CD4-positive, alpha-beta T cell treated with Interleukin-2 at 100 ng/mL for 4 hours (primary cell): Measurements from ENCODE around the gene RTN1.
A peak's percentile ranks its signal among the peaks of the same experiment; 100 is the strongest.

Experiments used
- DNase-seq: peaks from one replicate; pipeline ENCODE4 v3.0.0-alpha.2; 2020; ENCODE audit warnings: low spot score

Gene RTN1

DNA sequence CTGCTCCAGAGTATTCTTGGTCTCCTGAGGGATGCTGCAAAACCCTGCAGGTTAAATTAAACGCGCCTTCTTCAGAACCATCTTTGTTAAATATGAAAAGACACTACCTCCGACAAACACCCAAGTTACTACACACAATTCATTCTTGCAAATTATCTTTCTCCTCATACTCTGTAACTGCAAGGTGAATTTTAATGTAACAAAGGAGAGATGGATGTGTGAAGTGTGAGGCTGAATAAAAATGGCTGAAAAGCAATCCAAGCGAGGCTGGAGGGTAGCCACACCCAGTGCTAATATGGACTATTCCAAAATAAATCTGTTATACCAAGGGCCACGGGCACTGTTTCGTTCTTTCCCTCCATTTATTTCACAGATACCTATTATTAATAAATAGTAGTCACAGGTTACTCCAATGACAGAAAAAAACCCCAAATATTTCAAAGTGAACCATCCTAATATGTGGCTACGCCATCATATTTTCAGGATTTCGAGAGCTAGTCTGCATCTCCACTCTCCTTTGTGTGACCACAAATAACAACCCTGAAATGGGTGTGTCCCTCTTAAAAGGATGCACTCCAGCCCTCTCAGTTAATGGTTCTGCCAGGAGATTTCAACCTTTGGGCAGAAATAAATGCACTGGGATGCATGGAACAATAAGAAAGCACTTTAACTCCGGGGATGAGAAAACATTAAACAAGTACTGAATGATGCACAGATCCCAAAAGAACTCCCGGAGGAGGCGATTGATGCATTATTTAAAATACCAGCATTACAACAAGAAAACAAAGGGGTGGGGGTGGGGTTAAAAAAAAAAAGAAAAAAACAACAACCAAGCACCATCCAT is 240.9 kb downstream of the RTN1 start:
- no peak for DNase-seq

DNA sequence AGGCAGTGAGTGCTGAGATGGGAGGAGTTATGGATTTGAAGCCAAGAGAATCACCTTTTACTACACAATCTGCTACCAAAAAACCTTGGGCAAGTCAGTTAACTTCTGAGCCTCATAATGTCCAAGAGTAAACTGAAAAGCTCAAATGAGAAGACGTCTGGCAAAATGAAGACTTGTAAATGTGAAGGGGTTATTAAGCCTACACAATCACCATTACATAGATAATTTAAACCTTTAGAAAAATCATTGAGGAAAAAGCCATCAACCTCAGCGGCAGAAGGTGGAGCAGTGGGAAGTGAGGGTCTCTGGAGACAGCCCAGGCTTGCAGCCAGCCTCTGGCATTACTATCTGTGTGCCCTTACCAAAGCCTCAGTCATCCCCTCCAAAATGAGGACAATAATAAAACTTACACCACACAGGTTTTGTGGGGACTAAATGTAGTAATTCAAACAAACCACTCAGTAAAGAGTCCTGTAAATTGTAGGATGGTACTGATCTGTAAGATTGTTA is 243.5 kb downstream of the RTN1 start:
- no peak for DNase-seq

DNA sequence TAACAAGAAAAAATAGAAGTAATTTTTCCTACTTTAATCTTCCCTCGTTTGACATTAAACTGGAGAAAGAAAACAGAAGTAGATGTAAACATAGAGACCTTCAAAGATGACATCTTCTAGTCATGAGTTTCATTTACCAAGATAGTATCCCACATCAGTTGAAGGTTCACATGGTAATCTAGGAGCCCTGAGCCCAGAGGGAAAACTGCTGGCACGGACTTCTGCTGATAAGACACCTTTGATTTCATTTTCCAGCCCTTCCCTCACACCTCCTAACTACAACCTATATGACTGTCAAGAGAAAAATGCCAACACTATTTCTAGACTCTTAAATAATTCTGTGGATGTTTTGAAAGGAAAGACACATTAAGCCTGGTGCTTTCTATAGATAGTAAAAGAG is 247.9 kb downstream of the RTN1 start:
- no peak for DNase-seq

DNA sequence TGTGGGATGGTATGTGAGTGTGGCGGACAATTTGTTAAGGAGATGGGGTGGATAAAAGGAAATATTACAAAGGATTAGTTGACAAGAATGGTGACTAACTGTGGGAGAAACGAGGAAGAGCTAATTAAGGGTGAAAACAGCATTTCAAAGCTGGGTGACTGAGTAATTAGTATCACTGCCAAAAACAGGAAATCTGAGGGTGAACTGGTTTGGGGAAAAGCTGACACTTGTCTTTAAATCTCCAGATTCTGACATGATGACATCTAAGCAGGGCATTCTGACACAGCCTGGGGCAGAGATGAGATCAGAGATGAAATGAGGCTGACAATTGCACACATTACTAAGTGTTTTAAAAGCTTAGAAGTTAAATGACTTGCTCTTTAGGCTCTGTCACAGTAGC is 251.5 kb downstream of the RTN1 start:
- no peak for DNase-seq

DNA sequence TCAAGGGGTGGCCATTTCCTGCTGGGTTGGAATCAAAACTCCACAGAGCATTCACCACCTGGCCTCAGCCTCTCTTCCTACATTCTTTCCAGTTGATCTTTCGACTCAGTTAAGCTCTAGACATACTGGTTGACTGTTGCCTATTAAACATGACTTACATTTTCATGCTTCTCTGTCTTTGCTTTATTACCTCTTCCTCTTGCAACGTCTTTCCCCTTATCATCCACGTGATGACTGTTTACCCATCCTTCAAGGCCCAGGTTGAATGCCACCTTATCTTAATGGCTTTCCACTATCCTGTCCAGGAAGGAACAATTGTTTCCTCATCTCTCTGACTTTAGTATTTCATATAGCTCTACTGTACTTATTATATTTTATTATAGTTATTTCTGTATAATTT is 269.5 kb downstream of the RTN1 start:
- DNase-seq = no peak

DNA sequence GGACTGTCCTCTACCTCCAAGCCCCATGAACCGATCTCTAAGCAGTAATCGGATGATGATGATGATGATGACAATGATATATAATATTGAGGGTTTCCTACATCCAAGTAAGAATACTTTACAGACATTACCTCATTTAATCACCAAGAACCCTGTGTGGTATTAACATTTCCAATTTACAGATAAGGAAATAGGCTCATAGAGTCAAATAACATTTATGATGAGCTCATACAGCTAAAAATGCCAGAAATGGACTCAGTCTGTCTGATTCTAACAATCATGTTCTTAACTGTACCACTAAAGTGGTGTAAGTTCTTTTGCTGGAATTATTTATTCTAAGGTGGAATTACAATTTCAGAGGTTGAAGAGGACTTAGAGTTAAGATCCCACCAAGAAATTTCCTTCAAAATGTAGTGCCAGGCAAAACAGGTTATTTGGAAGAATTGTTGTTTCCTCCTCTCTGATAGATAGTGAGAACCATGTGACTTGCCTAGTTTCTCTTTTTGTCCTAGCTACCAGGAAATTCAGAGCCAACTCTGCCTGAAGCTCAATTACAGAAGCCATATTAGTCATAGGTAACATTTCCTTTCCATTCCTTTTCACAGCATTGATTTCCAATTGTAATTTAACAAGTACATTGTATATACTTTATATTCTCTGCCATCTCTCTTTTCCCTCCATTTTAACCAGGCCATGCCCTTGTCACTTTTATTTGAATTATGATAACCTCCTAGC is 270.2 kb downstream of the RTN1 start:
- DNase-seq = no peak

DNA sequence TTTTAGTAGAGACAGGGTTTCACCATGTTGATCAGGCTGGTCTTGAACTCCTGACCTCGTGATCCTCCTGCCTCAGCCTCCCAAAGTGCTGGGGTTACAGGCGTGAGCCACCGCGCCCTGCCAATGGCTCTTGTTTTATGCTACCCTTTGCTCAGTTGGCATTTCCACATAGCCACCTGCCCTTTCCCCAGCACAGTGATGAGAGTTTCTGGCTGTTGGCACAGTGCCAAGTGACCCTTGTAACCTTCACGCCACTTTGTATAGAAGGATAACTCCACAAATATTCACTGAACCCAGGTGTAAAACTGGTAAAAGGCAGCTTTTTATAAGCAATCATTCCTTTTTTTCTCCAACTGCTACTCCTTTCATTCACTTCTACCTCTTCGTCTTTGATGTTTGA is 275.5 kb downstream of the RTN1 start:
- DNase-seq = no peak

DNA sequence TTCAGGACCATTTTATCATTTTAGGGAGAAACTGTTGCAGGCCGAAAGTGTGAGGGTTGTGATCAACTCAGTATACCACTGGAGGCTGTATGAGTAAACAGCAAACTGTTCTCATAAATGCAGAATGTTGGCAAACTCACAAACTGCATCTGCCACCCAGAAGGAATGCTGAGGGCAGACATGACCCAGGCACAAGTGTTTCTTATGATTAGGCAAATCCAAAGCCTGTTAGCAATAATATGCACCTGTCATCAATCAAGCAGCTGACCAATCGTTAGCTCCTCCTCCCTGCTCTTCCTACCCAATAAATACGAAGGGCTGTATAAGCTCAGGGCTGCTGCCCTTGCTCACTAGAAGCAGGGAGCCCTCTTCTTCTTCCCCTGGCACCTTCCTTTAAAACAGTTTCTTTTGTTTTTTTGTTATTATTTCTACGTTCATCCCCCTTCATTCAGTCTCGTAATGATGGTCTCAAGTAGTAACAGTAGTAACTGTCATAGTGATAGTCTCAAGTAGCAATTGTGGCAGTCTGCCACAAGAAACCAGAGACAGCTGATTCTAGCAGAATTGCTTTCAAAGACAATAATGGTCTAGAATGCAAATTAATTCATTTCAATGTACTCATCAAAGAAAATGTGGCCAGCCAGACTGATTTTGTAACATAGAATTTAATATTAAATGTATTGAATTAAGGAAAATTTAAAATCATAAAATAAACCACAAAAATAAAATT is 278.8 kb downstream of the RTN1 start:
- no peak for DNase-seq

DNA sequence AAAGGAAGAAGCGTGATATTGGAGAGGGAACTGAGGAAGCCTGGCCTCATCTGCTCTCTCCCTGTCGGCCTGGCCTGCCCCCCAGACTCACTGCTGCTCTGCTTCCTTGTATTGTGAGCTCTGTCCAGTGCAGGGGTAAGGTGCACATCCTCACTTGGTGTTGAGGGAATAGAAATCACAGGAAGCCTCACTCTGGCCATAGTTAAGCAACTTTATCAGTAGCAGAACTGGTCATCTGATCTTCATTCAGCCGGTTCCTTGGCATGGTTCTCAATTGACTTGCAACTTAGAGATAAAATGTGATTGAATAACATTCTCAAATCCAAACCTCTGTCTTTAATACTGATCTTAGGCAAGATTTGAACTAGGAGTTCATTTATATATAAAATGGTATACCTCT is 282.5 kb downstream of the RTN1 start:
- DNase-seq = no peak

DNA sequence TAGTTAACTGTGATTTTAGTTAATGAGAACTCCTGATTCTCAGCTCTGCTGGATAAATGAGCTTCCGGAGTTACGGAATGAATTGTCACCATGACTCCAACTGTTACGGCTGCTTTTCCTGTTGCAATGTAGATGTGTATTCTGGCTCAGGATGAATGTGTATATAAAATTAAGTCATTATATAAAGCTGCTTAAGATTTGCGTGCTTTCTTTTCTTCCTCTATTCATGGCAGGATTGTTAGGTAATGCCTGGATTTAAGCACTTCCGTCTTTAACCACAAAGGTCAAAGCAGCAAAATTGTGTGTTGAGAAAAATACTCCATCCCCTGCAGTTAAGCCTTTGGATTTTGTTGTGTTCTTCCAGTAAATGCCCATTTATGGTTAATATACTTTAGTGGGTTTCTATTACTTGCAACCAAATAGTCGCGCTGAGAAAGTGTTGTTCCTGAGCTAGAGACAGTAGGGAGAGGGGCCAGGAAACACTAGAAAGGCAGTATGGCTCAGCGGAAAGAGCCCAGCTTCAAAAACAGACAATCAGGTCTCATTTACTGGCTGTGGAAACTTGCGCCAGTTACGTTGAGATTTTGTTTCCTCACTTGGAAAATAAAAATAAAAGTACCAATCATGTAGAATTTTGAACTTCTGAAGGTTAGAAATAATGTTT is 284.6 kb downstream of the RTN1 start:
- DNase-seq = no peak

DNA sequence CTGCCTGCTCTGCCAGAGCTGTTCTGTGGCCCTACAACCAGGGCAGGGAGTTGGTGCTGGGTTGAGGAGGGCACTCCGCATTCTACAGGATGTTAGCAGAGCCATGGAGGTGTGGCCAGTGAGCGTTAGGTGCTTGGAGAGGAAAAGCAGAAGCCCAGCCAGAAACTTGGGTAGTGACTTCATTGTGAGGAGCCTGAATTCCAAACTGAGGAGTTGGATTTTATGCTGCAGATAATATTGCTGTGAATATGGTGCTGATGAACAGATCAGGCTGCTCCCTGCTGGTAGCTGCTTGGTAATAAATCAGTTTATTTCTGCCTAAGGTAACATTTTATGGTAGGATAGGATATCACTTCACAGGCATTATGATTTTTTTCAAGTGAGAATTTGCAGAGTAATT is 286.8 kb downstream of the RTN1 start:
- no peak for DNase-seq

DNA sequence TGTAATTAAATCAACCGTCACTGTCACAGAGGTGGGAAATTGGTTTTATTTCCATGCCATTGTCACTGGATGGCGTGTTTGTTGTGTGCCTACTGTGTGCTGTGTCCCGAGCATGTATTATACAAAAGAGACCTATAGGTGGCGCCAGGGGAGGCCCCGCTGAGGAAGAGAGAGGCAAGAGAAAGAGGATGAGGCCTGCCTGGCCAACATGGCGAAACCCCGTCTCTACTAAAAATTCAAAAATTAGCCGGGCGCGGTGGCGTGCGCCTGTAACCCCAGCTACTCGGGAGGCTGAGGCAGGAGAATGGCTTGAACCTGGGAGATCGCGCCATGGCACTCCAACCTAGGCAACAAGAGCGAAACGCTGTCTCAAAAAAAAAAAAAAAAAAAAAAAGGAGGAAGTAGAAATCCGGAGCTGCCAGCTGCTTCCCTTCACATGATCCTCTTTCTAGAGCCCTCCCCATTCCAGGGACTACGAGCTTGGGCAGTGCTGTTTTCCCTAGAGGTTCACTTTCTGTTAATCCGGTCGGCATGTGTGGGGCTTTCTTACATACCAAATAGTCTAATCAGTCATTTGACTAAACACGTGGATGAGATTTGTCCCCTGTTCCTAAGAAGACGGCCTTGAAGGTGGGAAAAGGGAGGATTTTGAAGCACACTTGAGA is 287.6 kb downstream of the RTN1 start:
- DNase-seq = no peak

DNA sequence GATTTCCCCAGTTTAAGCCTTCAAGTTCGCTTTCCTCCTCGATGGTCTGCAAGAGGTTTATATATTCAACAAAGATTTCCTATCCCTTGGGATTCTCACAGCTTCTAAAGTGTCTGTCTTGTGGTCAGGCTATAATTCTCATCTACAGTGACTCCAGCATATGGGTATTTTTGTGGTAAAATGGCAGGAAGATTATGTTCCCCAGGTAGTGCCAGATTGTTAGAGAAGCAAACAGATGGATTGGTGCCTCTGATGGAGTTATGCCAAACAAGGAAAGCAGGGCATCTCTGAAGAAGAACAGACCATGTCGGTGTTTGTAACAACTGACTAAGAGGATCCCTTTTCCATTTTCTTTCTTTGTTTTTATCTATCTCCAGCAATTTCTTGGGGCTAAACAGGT is 288.4 kb downstream of the RTN1 start:
- no peak for DNase-seq

DNA sequence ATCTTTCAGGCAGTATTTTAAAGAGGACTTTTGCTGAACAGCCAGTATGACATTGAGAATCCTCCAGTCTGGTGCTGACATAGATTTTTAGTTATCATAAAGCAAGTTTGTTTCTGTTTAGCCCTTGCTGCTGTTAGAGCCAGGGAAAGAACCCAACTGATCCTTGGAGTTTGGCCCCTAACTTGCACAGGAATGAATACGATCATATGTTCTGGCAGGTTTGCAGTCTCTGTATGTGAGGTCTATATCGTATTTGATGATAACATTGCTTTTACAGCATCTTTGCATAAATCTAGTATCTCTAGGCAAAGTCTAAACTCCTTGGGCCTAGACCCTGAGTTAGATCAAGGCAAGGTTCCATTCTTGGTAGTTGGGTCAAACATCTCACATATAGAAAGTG is 289.7 kb downstream of the RTN1 start:
- DNase-seq = no peak

DNA sequence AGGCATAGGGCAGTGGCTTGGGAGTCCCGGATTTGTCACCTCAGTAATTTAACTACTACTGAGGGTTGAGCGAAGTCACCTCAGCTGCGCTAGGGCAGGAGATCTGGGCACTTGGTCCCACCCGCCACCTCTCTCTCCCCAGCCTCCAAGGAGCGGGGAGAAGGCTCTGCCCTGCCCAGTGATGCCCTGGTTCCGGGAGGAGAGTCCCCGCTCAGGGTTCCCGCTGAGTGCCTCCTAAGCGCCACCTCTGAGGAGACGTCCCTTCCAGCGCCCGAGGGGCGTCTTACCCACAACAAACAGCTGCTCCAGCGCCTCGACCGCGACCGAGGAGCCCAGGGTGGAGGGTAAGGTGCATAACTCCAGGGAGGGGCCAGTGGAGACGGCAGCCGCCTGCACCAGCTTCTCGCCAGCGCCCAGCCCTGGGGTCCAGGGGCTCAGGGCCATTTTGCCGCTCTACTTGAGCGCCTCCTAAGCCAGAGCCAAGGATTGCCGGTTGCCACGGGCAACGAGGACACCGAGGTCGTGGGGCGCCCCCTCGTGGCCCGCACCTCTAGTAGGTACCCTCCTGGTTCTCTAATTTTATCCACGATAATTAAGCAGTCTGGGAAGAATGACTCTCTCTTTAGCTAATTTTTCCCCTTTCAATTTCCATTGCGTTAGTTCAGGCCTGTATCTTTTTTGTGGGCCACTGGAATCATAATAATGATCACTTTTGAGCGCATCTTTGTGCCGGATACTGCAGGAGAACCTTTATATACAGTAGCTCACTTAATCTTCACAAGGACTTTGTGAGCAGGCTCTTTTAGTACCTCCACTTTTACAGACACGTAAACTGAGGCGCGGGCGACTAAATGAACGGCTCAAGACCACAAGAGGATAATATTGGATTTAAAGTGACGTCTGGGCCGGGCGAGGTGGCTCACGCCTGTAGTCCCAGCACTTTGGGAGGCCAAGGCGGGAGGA is 294.0 kb downstream of the RTN1 start, which contains the start of gene CCDC175:
Gene CCDC175 (minus strand): TSS at position 481 of the 963 bp plus-strand sequence. CDS start 37 bp downstream, at position 444.
- DNase-seq = peak; percentile 77

DNA sequence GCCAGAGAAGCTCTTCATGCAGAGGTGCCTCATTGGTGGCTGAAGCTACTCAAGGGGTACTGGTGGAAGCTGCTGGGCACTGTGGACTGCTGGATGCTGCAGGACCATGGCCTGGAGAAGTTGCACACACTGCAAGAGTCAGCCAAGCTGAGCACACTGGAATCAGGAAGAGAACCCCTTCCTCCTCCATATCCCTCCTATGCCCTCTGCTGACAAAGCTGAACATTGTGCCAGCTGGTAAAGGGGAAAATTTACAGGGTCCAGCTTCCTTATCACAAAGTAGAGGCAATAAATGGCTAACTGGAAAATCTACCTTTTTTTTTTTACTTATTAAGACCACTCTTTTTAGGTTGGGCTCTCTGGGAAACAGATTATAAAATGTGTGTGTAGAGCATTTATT is 300.5 kb downstream of the RTN1 start:
- no peak for DNase-seq

DNA sequence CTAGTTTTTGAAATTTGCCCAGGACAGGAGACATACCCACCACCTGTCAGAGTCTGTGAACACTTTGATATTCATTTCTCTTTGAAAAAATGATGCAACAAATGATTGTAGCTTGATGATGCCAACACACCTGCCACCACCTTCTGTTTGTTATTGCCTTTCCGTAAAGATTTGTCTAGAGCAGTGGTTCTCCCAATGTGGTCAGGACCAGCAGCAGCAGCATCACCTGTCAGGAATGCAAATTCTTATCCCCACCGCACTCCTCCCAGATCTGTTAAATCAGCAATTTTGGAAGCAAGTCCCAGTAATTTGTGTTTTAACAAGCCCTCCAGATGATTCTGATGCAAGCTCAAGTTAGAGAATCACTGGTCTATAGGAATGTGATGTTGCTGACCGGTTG is 303.9 kb downstream of the RTN1 start:
- DNase-seq = no peak

DNA sequence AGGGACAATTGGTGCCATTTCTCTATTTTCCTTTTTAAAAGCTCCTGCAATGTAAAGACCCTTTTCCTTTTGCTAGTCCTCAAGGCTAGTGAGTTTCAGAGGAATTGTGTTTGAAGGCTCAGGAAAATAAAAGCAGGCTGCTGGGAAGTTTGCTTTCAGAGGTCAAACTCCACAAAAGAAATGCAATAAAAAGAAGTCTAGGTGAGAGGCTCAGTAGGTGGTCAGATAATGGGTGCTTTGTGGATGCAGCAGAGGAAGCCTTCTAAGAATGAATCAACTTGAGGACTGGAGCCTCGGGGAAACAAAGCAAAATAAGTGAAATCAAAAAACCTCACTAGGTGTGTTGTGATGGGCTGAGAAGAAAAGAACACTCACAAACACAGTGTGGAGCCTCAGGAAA is 304.3 kb downstream of the RTN1 start:
- DNase-seq = no peak

DNA sequence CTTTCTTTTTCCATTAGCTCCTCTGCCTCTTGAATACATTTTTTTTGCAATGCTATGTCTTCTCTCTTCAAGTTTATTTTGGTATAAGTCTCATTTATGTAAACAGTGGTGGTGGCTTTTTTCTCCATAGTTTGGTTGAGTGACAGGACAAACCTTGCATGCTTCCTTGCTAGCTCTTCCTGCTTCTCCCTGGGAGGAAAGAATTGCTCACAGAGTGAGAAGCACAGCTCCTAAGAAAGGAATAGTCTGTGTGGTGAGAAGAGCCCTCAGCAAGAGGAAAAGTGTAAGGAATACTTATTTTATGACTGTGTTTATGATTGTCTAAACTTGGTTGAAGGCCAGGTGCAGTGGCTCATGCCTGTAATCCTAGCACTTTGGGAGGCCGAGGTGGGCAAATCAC is 305.5 kb downstream of the RTN1 start:
- DNase-seq = no peak

DNA sequence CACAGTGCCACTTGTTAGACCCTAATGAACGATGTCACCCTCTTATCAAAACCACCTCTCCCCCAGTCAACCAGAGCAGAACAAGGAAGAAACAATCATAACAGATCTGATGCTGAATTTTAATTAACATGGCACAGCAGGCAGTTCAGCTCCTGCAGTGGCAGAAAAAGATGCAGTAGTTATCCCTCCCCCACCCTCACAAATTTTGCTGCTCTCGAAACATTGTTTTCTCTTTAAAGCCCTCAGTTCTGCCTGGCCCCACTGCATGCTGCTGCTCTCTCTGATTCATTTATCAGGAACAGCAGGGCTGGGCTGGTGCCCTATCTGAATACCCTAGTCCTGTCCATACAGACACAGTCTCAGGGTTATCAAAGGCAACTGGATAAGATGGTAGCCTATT is 306.2 kb downstream of the RTN1 start:
- no peak for DNase-seq
